NCI-H1930 (cell line): Measurements from ENCODE around the gene RGCC.
"Not testable (repeated sequence)": the region's sequence is repeated elsewhere in the genome, so short reads cannot be mapped to it uniquely, and the experiment has no call there.

Experiments
- DNase-seq, 2 experiments: peaks; one replicate each; lab custom pipeline; 2025; lab: John Stamatoyannopoulos, UW

RGCC gene

DNA sequence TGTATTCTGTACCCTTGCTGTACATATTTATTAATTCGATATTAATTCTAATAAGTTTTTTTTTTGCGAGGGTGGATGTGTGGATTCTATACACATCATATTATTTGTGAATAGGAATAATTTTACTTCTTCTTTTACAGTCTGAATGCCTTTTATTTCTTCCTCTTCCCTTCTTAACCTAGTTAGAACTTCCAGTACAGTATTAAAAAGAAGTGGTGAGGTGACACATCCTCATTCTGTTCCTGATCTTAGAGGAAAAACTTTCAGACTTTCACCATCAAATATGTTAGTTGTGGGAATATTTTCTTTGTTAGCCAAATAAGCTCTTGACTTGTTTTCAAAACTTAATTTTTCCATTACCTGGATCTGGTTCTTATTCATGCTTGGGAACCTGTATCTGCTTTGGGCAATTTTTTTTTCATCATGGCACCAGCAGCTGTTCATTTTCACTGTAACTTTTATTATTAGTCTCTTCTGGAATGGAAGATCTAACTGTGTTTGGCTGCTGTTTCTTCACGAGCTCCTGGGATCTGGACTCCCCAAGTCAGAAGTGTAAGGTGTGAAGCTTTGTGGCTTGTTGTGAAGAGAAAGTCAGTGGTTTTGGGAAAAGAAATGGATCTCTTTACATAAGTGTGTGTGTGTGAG lies 33.1 kb downstream of the RGCC start:
- DNase-seq, result no peak

DNA sequence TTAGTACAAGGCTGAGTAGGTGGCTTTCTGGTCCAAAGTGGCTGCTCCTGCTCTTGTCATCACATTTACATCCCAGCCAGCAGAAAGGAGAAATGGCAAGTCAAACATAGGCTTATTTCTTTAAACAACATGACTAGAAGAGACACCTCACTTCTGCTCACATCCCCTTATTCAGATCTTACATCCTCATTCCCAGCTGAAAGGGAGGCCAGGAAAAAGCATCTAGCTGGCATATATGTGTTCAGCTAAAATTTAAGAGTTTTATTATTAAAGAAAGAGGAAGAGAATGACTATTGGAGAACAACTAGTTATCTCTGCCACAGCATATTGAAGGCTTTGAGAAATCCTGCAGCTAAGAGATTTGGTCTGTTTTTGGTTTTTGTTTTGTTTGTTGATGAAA lies 34.1 kb downstream of the RGCC start:
- no peak for DNase-seq

DNA sequence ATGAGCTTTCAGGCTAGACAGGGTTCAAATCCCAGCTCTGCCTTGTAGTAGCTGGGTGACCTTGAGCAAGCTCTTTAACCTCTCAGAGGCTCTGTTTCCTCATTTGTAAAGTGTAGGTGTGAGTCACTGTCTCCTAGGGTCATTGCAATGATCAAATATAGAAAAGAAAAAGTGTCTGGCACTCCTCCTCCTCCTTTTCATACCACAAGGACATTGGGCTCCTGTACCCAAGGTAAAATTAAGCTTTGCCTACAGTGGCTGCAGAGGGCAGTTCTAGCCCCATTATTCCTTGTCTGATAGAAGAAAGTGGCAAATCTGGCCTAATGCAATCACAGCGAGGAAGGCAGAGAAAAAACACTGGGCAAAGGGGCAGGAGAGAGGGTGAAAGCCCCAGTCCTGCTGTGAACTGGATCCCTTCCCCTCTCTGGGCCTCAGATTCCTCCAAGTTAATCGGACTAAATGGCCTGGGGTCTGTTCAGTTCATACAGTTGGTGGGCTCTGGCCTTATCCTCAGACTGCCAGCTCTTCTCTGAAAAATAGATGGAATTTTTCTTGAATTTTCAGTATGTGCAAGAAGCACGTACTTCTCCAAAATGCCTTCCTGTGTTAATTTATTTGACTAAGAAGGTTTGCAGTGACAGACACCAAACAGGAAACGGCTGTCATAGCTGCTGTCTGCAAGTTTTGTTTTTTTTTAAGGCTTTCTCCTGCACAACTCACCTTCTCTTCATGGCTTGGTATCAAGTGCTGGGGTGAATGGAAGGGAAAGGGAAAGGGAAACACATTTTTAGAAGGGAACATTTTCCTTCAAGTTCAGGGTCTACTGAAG lies 35.3 kb downstream of the RGCC start:
- no peak for DNase-seq

DNA sequence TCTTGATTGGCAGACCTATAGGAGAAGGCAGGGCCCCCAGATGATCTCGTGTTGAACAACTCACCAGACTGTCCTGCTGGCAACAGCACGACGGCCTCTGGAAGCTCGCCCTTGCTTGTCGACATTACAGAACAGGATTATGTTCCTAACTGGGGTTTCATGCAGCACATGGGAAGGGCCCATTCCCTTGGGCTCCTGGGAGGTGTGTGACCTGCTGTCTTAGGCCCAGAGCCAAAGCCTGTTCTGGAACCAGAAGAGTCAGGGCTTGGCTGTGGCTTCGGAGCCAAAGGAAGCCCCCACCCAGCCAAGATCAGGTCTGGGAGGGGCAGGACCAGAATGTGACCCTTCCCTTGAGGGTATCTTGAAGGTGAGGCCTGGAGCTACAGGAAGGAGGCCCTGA lies 36.9 kb downstream of the RGCC start:
- no peak for DNase-seq

DNA sequence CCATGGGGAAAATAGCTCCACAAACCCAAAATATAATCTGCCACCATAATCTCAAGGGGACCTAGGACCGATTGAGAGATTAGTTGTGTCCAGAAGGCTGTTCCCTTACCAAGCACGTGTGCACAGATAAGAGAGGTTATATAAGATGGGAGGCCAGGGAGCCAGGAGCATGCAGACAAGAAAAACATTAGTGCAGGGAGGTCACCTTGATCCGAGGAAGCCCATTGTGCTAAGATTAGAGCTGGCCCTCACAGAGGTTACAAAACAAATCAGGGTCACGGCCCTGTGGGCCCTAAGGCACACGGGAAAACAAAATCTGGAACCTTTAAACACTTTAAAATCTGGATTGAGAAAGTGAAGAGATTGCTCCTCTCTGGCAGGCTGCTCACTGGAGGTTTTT lies 37.7 kb downstream of the RGCC start:
- DNase-seq, result no peak

DNA sequence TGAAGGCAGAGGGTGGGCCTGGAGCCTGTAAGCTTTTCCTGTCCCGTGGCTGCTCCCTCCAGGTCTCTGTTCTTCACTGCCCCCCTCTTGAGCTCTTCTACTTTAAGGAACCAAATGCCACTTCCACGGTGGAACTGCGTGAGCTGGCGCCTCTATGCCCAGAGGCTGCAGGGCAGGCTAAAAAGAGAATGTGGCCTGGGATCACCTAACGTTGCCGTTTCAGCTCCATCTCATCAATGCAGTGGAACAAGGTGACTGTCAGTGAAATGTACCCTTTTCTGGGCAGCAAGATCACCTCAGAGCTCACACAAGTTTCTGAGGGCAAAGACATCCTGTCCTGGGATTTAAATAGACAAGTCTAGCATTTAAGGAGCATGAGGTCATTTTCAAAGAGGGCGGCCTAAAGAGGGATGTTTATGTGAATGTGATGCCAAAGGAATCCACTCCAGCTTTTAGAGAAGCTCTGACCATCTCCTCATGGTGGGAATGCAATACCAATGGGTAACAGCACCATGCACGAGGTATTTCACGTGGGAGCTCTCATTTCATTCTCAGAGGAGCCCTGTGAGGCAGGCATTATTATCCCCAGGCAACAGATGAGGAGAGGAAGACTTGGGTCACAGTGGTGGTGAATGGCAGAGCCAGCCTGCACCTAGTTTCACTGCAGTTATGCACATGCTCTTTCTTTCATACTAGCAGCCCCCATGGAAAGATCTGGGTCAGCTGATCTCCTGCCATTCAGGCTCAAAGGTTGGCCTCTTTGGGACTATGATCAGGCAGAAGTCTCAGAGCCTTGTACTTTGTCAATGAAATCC lies 39.3 kb downstream of the RGCC start:
- no peak for DNase-seq

DNA sequence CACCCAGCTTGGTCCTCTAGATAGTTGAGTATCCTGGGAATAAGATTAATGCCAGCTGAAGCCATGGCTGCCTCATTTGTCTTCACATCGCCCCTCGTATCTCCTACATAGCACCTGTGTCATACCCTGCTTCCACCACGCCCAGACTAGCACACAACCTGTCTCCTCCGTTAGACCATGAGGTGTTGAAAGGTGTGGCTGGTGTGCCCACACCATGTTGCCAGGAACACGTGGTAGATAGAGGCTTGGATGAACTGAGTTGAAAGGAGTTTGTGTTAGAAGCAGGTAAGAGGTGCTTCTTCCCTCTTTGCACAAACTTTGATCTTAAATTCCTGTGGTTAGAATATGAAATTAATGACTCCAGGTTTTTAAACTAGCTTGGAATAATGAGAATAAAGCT lies 40.1 kb downstream of the RGCC start:
- DNase-seq, result no peak

DNA sequence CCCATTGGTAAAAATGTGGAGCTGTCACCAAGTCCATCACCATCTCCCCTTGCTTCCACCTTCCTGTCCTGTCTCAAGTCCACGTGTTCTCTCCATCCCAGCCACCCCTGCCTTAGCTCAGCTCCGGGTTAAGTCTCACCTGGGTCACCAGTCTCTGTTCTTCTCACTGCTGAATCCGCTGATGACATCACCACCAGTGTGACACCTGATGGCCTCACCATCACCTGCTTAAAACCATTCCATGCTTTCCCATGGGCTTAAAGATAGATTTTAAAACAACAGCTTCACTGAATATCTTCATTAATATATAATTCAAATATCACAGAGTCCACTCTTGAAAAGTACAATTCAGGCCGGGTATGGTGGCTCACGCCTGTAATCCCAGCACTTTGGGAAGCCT lies 42.1 kb downstream of the RGCC start:
- DNase-seq, result no peak

DNA sequence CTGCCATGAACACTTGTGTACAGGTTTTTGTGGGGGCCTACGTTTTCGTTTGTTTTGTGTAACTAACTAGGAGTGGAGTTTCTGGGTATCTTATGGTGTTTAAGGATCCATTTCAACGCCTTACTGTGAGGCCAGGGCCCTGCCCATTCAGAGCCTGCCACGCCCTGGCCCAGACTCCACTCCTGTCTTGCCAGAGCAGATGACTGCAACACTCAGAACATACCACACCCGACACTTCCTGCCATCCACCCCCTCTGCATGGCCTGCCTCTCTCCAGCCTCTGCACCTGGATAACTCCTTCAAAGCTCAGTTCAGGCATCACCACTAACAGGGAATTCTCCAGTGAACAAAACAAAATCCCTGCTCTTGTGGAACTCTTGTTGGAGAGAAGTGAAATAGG lies 43.2 kb downstream of the RGCC start:
- DNase-seq, result no peak

DNA sequence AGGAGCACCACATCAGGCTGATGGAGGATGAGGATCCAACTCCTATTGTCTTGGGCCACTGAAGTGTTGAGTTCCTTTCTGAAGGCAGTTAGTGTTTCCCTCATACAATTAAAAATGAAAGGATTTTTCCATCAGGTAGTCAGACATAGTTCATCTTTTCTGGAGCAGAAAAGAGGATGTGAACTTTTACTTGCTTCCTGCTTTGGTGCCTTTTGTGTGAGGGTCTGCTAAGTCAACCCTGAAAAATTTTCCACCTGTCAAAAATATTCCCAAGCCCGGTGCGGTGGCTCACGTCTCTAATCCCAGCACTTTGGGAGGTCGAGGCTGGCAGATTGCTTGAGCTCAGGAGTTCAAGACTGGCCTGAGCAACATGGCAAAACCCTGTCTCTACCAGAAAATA lies 43.9 kb downstream of the RGCC start:
- DNase-seq, result no peak

DNA sequence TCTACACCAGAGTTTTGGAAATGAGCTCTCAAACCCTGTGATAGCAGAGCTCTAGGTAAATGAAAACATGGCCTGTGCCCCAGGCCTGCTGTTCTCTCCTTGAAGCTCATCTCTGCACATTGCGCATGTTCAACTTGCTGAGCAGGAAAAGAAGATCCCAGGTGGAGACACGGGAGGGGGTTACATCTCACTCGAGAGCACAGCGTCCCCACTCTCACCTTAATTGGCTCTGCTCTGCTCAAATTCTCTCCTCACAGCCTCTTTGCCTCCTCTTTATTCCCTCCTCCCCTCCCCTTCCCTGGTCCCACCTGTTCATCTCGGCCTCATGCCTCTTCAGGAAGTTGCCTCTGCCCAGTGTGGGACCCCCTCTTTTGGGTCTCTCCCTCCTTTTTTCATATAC lies 44.7 kb downstream of the RGCC start:
- DNase-seq, result no peak

DNA sequence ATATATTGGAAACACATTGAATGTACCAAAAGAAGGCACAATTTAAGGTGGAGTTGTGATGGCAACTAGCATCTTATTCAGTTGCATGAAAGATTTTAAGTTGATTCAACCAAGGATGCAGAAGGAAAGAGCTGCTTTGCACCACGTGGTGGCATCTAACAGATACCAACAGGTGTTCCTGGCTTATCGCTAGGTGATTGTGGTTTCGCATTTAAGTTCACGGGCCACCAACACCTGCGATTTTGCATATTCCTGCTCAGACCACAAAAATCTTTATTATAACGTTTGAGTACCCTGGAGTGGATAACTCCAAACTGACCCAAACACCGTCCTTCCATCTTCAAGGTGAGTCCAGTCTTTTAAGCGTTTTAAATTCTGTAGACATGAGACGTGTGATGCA lies 45.3 kb downstream of the RGCC start:
- no peak for DNase-seq

DNA sequence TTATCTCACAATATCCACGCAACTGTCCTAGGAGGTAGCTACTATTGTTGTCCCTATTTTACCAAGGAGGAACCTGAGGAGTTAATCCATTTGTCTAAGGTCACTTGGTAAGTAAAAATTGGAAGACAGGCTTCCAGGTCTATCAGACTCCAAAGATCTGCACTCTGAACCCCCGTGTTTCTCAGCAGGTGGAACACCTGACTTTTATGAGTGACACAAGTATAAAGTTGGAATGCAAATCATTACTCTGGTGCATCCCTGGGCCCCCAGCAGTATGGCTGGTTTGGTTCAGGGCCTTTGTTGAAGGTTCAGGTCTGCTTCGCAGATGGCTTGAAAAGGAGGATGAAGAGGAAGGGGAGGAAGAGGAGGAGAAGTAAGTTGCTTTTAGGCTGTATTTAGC lies 46.0 kb downstream of the RGCC start:
- DNase-seq, result no peak

DNA sequence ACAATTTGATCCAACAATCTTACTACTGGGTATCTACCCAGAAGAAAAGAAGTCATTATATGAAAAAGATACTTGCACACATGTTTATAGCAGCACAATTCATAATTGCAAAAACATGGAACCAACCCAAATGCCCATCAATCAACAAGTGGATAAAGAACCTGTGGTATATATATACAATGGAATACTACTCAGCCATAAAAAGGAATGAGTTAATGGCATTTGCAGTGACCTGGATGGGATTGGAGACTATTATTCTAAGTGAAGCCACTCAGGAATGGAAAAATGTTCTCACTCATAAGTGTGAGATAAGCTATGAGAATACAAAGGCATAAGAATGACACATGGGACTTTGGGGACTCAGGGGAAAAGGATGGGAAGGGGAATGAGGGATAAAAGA lies 47.3 kb downstream of the RGCC start:
- not testable (repeated sequence) for DNase-seq

DNA sequence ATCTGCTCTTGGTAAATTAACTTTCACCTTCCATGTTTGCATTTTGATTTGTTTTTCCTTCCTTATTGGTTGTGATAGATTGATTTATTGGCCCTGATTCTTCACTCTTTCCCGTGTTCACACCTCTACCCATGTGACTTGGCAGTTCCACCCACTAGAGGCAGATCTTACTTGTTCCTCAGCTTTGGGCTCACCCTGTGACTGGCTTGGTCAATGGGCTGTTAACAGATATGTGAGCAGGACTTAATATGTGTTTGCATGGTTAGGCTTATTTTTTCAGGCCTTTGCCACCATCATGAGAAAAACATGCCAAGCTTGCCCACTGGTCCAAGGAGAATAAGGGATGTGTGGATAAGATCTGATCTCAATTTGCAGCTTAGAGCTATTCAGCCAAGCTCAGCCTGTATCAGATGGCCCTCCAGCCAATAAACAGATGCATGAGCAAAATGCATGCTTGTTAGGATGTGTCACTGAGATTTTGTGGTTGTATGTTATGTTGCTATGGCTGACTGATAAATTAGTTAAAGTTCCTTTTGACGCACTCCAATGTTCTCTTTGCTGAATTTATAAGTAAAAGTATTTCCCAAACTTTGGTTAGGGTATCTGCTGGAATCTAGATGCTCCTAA lies 48.0 kb downstream of the RGCC start:
- DNase-seq, result no peak

DNA sequence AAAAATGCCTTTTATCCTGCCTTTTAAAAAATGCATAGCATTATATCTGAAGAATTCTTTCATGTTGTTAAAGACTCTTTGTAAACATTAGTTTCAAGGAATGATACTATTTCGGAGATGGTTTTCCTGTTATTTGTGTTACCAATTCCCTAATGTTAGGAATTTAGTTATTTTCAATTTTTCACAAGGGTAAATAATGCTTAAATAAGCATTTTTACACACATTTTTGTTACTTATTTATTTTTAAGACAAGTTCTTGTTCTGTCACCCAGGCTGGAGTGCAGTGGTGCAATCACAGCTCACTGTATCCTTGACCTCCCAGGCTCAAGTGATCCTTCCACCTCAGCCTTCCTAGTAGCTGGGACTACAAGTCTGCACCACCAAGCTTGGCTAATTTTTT lies 49.0 kb downstream of the RGCC start:
- no peak for DNase-seq

DNA sequence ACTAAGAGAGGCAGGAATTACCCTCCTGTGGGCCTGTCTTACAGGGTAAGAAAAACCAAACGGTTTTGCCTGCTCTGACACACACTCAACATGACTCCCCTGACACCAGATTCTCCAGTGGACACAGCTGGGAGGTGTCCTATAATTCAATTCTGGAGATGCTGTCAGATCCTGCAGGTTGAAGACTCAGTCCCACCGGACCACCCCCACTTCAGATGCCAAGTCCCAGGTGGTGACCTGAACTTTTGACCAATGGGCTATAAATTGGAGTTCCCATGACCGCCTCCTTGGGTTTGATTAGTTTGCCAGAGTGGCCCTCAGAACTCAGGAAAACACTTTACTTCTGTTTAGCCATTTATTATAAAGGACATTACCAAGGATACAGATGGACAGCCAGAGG lies 52.6 kb downstream of the RGCC start:
- DNase-seq, result no peak

DNA sequence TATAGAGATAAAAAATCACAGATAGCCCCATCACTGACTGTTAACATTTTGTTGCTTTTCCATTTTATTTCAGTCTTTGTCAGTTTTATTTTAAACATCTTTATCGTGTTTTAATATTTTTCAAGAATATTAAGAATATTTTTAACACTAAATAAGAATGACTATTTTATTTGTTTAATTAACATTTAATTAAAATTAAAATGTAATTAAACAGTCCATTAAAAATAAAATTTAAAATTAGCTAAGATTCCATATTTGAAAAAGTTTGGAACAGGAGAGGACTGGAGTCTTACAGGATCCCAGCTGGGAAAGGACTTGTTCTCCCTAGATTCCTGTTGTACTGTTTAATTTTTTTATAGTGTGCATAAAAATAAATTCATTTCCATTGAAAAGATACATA lies 54.5 kb downstream of the RGCC start:
- no peak for DNase-seq

DNA sequence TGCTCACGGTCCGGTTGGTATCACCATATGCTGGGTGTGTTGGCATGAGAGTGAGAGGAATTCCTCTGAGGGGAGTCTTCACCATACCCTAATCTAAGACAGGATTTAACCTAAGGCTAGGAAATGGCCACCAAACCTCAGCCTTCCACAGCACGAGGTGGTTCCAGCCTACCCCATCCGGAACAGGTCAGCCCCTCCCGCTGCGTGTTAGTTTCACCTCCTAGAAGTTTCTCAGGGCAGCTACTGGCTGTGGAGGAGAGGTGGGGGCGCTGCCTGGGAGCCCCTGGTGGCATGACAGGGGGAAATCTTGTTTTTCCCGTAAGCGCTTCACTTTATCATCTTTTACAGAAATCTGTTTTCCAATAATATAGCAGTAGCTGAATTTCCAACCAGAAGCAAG lies 55.1 kb downstream of the RGCC start:
- no peak for DNase-seq

DNA sequence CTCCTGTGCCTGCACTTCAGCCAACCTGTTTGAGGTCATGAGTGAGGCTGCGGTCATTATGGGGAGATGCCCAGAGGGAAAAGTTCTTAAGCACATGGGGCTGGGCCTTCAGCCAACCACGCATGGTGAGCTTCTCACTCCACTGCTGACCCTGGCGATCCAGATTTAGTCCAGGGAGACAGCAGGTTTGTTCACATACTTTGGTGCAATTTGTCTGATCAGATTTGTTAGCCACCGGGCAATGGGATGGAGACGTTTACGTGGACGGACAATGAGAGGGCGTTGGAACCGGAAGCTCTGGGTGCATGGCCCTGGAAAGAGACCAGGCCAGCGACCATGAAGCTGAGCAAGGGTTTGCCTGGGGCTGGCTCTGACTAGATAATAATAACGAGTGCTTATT lies 56.2 kb downstream of the RGCC start:
- DNase-seq, result no peak

DNA sequence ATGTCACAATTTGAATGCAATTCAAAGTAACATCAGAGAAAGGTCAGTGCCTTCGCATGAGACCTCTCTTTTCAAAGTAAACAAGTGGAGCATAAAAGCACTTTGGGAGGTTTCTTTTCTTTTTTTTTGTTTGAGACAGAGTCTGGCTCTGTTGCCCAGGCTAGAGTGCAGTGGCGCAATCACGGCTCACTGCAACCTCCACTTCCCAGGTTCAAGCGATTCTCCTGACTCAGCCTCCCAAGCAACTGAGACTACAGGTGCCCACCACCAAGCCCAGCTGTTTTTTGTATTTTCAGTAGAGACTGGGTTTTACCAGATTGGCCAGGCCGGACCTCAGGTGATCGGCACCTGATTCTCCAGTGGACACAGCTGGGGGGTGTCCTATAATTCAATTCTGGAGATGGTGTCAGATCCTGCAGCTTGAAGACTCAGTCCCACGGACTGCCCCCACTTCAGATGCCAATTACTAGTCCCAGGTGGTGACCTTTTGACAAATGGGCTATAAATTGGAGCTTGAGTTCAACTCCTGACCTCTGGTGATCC lies 57.6 kb downstream of the RGCC start:
- DNase-seq, result no peak

DNA sequence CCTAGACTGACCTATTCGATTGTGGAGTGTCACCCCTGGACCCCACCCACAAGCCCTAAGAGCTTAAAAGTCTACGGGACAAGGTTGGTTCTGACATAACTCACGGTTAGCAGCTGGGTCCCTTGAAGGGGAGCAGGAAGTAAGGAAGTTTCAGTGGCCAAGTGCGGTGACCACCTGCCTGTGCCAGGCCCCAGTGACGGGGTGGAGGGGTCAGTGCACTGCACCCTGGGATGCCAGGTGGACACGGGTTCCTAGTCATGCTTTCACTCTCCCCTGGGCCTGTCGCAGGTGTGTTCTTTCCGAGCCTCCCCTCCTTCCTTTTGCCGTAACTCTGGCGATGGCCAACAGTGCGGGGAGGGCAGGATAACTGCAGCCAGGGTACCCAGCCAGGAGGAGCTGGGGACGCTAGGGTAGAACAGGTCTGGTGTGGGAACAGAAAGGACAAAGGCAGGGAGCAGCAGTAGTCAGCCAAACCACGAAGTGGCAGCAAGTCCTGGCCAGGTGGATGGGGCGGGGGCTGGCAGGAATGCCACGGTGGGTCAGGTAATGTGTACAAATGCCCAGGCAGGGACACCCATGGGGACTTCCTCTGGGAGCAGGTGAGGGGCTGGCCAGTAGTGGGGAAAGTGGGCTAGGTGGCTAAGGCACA lies 58.3 kb downstream of the RGCC start:
- DNase-seq, result no peak
